HG02885 (cell line): Measurements from ENCODE around the gene GTF2H4.

Source experiments
- ATAC-seq: cut with Tn5 transposase; IDR thresholded peaks from one replicate; pipeline ENCODE4 v1.9.1; 2021; ENCODE audit warnings: mild to moderate bottlenecking; ENCODE audit not compliant: unreplicated experiment, poor library complexity

The GTF2H4 gene

GRCh38 chr6:30882204-30882758 is 25.7 kb upstream of the GTF2H4 start:
- no peak for ATAC-seq

- ATAC-seq, result peak; percentile 35
Measured at GRCh38 chr6:30882759-30883684, 25.0 kb upstream of the GTF2H4 start.

- peak; percentile 32 for ATAC-seq
Measured at GRCh38 chr6:30883685-30884520, 24.1 kb upstream of the GTF2H4 start, which contains the start of gene DDR1. Gene DDR1, plus strand, starts transcription at chr6:30884519. Its CDS starts 4,211 bp downstream, at chr6:30888730.

- no peak for ATAC-seq
Measured at GRCh38 chr6:30884521-30885480, 23.2 kb upstream of the GTF2H4 start.

GRCh38 chr6:30885481-30885998 is 22.5 kb upstream of the GTF2H4 start:
- no peak for ATAC-seq

- ATAC-seq, result no peak
Measured at GRCh38 chr6:30885999-30886896, 21.8 kb upstream of the GTF2H4 start.

- no peak for ATAC-seq
Measured at GRCh38 chr6:30886897-30887255, 21.1 kb upstream of the GTF2H4 start.

GRCh38 chr6:30887901-30888815 is 19.8 kb upstream of the GTF2H4 start:
- no peak for ATAC-seq

GRCh38 chr6:30888816-30889495 is 19.1 kb upstream of the GTF2H4 start:
- ATAC-seq, result no peak

- ATAC-seq, result no peak
Measured at GRCh38 chr6:30889496-30889885, 18.5 kb upstream of the GTF2H4 start.

GRCh38 chr6:30889921-30890645 is 17.9 kb upstream of the GTF2H4 start:
- ATAC-seq, result no peak

GRCh38 chr6:30890646-30891449 is 17.2 kb upstream of the GTF2H4 start:
- no peak for ATAC-seq

- no peak for ATAC-seq
Measured at GRCh38 chr6:30891450-30891723, 16.6 kb upstream of the GTF2H4 start.

GRCh38 chr6:30891816-30892538 is 16.0 kb upstream of the GTF2H4 start:
- no peak for ATAC-seq

GRCh38 chr6:30893001-30893591 is 14.9 kb upstream of the GTF2H4 start:
- ATAC-seq, result no peak
